Activated CD4-positive, CD25-positive, alpha-beta regulatory T cell treated with anti-CD3 and anti-CD28 coated beads, Interleukin-2, amount 50 U/mL, for 24 hours (primary cell): ENCODE measurements around the gene DDX6.
"Not testable (repeated sequence)": the region's sequence is repeated elsewhere in the genome, so short reads cannot be mapped to it uniquely, and the experiment has no call there.

Experiments
- ATAC-seq, 2 donors: fragments of 150-1000 bp; cut with Tn5 transposase; one replicate each; pipeline ENCODE4 v1.10.0; 2021; ENCODE audit warnings: mild to moderate bottlenecking in 1 of 2, moderate library complexity in 1 of 2

The DDX6 gene

DNA sequence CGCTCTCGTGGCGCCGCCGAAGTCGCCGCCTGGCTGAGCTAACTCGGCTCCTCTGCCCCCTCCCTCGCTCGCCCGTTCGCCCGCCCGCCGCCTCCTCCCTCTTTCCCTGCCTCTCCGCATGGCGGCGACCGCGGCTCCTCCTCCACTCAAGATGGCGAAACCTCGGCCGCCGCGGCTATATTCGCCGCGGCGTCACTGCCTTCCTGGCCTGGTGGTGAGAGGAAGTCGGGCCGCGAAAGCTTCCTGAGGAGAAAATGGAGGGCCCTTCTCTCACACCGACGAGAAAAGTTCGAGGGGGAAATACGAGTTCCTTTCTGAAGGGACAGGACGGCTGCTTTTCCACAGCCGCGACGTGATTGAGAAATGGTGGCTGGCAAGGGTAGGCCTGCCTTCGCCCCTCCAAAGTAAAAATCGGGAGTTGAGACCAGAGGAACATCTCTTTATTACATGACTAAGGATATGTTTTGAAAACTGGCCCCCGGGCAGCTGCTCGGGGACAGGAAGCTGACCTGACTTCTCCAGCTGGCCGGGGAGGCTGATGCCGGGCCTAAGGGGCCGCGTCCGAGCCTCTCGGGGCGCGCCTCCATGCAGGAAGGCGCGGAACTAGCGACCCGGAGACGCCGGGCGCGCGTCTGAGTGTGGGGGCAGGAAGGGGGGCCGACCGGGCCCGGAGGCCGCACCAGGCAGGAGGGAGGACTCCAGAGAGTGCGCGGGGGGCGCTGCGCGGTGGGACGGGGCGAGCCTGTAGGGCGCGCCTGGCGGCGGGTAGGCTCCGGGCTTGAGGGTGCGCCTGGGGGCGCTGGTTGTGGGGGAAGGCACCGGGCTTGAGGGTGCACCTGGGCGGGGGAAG is at the start of gene DDX6:
DDX6 (minus strand) TSS at position 54 of the 850 bp plus-strand sequence. CDS start 4,913 bp downstream, outside the sequence.
- peak; percentile 60 to 61 for ATAC-seq

DNA sequence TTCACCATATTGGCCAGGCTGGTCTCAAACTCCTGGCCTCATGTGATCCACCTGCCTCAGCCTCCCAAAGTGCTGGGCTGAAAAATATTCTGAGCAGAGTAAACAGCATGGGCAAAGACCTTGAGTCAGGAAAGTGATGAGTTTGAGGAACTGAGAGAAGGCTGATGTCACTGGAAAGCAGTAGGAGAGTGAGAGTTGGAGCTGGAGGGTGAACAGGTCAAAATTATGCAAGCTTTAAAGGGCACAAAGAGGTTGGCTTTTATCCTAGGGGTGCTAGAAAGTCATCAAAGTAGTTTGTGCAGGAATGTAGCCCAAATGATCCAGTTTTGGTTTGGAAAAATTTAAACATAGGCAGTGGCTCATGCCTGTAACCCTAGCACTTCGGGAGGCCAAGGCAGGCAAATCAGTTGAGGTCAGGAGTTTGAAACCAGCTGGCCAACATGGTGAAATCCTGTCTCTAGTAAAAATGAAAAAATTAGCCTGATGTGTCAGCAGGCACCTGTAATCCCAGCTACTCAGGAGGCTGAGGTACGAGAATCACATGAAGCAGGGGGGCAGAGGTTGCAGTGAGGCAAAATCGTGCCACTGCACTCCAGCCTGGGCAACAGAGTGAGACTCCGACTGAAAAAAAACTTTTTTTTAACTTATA is 48.1 kb upstream of the DDX6 start:
- ATAC-seq = no peak

GRCh38 chr11:118837868-118838267 is 46.9 kb upstream of the DDX6 start:
- no peak for ATAC-seq

- ATAC-seq = peak; percentile 32 to 70
Observed at GRCh38 chr11:118834427-118835028, 43.6 kb upstream of the DDX6 start.

GRCh38 chr11:118827118-118827517 is 36.2 kb upstream of the DDX6 start:
- no peak for ATAC-seq

- ATAC-seq = not testable (repeated sequence)
Observed at GRCh38 chr11:118822936-118823510, 32.1 kb upstream of the DDX6 start.

DNA sequence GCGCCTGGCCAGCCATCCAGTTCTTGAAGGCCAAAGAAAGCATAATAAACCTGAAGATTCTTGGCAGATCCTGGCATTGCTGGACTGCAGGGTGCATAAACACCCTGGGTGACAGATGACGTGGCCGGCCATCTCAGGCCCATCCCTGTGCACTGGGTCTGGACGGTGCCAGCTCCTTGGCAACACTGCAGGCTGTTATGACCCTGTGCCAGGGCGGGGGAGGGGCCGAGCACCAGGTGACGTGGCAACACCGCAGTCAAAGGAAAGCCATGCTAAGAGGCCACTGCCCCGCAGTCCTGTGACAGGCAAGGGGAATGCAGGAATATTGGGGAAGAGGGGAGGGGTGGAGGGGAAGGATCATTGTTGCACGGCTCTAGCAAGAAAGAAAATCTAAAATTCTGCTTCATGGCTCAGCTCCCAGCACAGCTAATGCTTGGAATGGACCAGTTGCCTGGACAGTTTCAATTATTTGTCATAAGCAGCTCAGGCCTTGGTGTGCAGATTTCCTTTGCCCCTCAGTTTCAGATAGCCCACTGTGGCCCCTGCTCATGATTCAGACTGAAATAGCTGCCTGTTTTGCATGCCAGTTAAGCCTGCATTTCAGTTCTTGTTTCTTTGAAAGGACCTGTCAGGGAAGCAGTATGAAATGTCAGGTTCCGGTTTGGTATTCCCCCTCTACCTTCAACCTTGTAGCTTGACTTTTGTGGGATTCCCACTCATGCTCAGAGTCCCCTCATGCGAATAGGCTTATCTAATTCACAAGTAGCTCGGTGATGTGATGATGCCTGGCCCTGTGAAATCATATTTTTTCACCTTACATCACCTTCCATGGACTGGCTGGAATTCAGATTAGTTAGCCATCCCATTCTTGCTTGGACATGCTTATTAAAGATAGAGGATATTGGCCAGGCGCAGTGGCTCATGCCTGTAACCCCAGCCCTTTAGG is 29.7 kb upstream of the DDX6 start:
- peak; percentile 76 to 82 for ATAC-seq

- ATAC-seq = not testable (repeated sequence)
Observed at GRCh38 chr11:118820025-118820379, 29.0 kb upstream of the DDX6 start.

DNA sequence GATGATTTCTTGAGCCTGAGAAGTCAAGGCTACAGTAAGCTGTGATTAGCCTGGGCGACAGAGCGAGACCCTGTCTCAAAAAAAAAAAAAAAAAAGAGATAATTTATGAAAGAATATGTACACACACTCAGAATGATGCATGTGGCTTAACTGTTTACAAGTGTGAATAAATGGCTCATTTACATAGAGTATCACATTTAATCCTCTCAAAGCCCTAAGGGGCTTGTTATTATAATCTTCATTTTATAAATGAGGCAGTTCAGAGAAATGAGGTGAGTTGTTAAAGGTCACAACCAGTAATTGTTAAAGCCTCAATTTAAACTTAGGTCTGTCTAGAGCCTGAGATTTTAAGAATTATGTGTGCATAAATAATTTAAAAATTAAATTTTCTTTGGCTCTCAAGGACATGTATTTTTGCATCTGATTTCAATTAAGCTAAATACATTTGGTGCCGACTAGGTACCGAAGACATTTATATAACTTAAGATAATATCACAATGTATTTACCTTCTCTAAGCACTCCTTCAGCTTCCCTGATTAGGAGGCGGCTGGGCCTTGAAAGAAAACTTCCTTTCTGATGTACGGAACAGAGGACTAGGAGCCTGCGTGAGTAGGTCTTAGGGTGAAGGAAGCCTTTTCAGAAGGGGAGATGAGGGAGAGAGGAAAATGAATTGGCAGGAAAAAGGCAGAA is 28.5 kb upstream of the DDX6 start:
- no peak for ATAC-seq

- ATAC-seq = no peak
Observed at GRCh38 chr11:118818130-118818529, 27.2 kb upstream of the DDX6 start.

GRCh38 chr11:118813551-118813950 is 22.6 kb upstream of the DDX6 start:
- ATAC-seq = no peak

DNA sequence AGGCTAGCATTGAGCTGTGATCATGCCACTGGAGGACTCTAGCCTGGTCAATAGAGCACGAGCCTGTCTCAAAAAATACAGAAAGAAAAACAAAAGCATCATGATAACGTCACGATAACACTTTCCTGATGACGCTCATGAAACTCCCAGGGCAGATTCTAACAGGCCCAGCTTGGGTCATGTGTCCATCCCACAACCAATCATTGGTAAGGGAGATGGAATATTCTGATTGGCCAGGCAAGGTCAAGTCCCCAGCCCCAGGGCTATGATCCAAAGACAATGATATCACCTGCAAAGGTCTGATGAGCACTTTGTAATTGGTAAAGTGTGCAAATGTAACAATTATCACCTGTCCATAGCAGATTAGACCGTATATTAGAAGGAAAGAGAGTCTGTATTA is 21.5 kb upstream of the DDX6 start:
- no peak for ATAC-seq

DNA sequence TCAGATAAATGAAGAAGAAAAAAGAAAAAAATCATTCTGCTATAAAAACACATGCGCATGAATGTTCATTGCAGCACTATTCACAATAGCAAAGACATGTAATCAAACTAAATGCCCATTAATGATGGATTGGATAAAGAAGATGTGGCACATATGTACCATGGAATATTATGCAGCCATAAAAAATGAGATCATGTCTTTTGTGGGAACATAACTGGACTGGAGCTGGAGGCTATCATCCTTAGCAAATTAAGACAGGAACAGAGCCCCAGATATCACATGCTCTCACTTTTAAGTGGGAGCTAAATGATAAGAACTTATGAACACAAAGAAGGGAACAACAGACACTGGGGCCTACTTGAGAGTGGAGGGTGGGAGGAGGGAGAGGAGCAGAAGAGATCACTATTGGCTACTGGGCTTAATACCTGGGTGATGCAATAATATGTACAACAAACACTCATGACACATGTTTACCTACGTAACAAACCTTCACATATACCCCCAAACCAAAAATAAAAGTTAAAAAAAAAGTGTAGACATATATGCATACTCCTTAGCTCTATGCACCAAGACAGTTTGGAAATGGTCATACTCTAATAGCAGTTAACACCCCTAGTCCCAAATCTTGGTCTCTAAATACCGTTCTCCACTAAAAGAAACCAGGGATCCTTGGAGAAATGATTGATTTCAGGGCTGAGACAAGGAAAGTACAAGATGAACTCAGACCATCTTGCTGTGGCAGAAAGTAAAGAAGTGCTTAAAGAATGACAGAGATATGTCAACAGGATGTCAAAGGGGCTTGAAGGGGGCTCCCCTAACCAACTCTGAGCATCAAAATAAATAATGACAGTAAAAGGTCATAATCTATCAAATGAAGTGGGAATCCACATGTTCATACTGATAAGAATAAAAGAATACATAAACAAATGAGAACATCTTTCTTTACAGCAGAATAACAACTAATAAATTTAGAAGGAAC is 17.1 kb upstream of the DDX6 start:
- peak; percentile 55 to 78 for ATAC-seq

GRCh38 chr11:118806400-118806799 is 15.4 kb upstream of the DDX6 start:
- no peak for ATAC-seq

DNA sequence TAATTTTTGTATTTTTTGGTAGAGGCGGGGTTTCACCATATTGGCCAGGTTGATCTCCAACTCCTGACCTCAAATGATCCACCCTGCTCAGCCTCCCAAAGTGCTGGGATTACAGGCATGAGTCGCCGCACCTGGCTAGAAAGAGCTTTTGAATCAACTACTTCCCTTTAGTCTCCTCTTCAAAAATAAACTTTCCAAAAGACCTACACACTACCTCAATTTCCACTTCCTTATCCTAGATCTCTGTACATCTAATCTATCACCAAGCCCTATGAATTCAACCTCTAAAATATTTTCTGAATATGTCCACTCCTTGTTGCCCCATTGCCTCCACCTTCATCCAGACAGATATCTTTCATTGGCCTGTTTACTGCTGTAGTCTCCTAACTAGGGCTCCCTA is 13.1 kb upstream of the DDX6 start:
- ATAC-seq = no peak

- ATAC-seq = no peak
Observed at GRCh38 chr11:118799372-118799771, 8.4 kb upstream of the DDX6 start.

- no peak for ATAC-seq
Observed at GRCh38 chr11:118797510-118797909, 6.5 kb upstream of the DDX6 start.

DNA sequence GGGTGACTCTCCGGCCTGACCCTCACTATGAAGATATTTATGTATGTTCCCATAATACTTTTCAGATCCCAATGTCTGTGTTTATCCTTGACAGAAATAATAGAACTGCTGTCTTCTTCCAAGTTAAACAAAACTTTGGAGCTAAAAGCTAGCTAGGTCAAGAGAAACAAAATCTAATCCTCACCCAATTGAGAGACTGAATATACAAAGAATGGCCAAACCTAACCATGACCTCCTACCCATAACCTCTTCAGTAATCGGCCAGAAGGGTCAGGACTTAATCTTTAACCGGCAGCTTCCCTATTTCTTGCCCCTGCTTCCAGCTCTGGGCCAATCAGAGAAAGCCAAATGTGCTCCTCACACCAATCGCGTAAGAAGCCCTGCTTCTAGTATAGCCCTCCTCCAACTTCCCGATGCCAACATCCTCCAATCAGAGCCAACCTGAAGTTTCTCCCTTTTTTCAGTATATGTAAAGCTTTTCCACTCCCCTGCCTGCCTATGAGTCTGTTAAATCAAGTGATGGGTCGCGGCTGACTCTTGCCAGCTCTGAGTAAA is 1.7 kb upstream of the DDX6 start:
- ATAC-seq = peak; percentile 65 to 69

GRCh38 chr11:118791961-118792569 is 1.1 kb upstream of the DDX6 start:
- ATAC-seq = peak in 1 of 2 donors; percentile 2
